ENCODE measurements around the gene CLIC6.
"Not testable (repeated sequence)": the region's sequence is repeated elsewhere in the genome, so short reads cannot be mapped to it uniquely, and the experiment has no call there.

Gene CLIC6

GRCh38 chr21:34715518-34715917 lies 46.7 kb downstream of the CLIC6 start:
- Histone ChIP-seq H3K9me2 (replicated peaks; ENCODE audit: insufficient read depth, low read length) (no peaks in the 10 kb centered on the region), H3K27ac (ENCODE audit: low read length) (no peak overlapping the region), H3K4me2 (ENCODE audit: low read depth, low read length) (no peak overlapping the region), H3K36me3 (replicated peaks; ENCODE audit: insufficient read depth, low read length) (no peaks in the 10 kb centered on the region), H2AFZ (ENCODE audit: low read length) (no peak overlapping the region), H3K9ac (ENCODE audit: low read length) (no peak overlapping the region), H4K20me1 (ENCODE audit: insufficient read depth, low read length) (no peaks in the 10 kb centered on the region), H3K9me3 (replicated peaks; ENCODE audit: insufficient read depth, low read length) (no peaks in the 10 kb centered on the region), H3K79me2 (ENCODE audit: low read length) (no peaks in the 10 kb centered on the region), H3K4me1 (ENCODE audit: low read length) (no peaks in the 10 kb centered on the region), H3K4me3 (ENCODE audit: low read length) (no peak overlapping the region), H3F3A (ENCODE audit: insufficient read depth, low read length) (no peaks in the 10 kb centered on the region), H3K27me3 (replicated peaks; ENCODE audit: insufficient read depth, low read length) (no peaks in the 10 kb centered on the region)
- no peak for TF ChIP-seq EZH2phosphoT487 (IDR thresholded peaks at IDR 0.05; ENCODE audit: low read length)
- no peak for TF ChIP-seq EZH2 (optimal IDR thresholded peaks at IDR 0.05; ENCODE audit: low read depth, low read length)
- TF ChIP-seq, protein P1, sequence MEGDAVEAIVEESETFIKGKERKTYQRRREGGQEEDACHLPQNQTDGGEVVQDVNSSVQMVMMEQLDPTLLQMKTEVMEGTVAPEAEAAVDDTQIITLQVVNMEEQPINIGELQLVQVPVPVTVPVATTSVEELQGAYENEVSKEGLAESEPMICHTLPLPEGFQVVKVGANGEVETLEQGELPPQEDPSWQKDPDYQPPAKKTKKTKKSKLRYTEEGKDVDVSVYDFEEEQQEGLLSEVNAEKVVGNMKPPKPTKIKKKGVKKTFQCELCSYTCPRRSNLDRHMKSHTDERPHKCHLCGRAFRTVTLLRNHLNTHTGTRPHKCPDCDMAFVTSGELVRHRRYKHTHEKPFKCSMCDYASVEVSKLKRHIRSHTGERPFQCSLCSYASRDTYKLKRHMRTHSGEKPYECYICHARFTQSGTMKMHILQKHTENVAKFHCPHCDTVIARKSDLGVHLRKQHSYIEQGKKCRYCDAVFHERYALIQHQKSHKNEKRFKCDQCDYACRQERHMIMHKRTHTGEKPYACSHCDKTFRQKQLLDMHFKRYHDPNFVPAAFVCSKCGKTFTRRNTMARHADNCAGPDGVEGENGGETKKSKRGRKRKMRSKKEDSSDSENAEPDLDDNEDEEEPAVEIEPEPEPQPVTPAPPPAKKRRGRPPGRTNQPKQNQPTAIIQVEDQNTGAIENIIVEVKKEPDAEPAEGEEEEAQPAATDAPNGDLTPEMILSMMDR (IDR thresholded peaks at IDR 0.05; ENCODE audit: low read length) = no peak
- no peak for DNase-seq

DNA sequence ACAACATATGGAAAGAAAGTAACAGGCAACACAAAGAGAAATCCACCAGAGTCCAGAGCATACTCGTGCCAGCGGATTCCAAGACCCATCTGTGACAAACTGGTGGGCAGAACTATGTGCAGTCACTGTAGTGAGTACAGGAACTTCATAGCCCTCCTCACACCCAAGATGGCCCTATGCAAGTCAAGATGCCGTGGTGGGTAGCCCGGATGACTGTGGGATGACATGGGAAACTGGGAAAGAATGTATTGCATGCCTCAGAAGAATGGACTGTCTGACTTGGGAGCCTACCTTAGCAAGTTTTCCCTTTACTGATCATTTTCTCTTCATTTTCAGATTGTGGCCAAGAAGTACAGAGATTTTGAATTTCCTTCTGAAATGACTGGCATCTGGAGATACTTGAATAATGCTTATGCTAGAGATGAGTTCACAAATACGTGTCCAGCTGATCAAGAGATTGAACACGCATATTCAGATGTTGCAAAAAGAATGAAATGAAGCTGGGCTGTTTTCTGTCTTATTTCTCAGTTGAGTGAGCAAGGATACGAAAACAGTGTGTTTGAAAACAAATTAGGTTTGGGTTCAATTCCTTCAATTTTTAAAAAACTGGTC lies 47.3 kb downstream of the CLIC6 start:
- no peaks in the 10 kb centered on the region for H3K79me2 ChIP-seq (ENCODE audit: low read length)
- H3K4me1 ChIP-seq (ENCODE audit: low read length) = no peaks in the 10 kb centered on the region
- no peak overlapping the region for H3K4me3 ChIP-seq (ENCODE audit: low read length)
- DNase-seq = no peak
- TF ChIP-seq, protein P1 (IDR thresholded peaks at IDR 0.05; ENCODE audit: low read length) = no peak
- no peak for TF ChIP-seq EZH2phosphoT487 (IDR thresholded peaks at IDR 0.05; ENCODE audit: low read length)
- no peak for TF ChIP-seq EZH2 (optimal IDR thresholded peaks at IDR 0.05; ENCODE audit: low read depth, low read length)
- no peak overlapping the region for H3K27ac ChIP-seq (ENCODE audit: low read length)
- no peaks in the 10 kb centered on the region for H3K36me3 ChIP-seq (replicated peaks; ENCODE audit: insufficient read depth, low read length)
- H2AFZ ChIP-seq (ENCODE audit: low read length) = no peak overlapping the region
- H3K9me3 ChIP-seq (replicated peaks; ENCODE audit: insufficient read depth, low read length) = no peaks in the 10 kb centered on the region
- H4K20me1 ChIP-seq (ENCODE audit: insufficient read depth, low read length) = no peaks in the 10 kb centered on the region
- no peak overlapping the region for H3K4me2 ChIP-seq (ENCODE audit: low read depth, low read length)
- H3F3A ChIP-seq (ENCODE audit: insufficient read depth, low read length) = no peaks in the 10 kb centered on the region
- H3K9me2 ChIP-seq (replicated peaks; ENCODE audit: insufficient read depth, low read length) = no peaks in the 10 kb centered on the region
- no peak overlapping the region for H3K9ac ChIP-seq (ENCODE audit: low read length)
- H3K27me3 ChIP-seq (replicated peaks; ENCODE audit: insufficient read depth, low read length) = no peaks in the 10 kb centered on the region

- not testable (repeated sequence) for H3K9ac ChIP-seq (ENCODE audit: low read length); H3F3A ChIP-seq (ENCODE audit: insufficient read depth, low read length); H3K27me3 ChIP-seq (replicated peaks; ENCODE audit: insufficient read depth, low read length); H3K27ac ChIP-seq (ENCODE audit: low read length); H3K4me2 ChIP-seq (ENCODE audit: low read depth, low read length); H3K4me3 ChIP-seq (ENCODE audit: low read length); H3K36me3 ChIP-seq (replicated peaks; ENCODE audit: insufficient read depth, low read length); H3K79me2 ChIP-seq (ENCODE audit: low read length); H3K9me3 ChIP-seq (replicated peaks; ENCODE audit: insufficient read depth, low read length); H2AFZ ChIP-seq (ENCODE audit: low read length); H4K20me1 ChIP-seq (ENCODE audit: insufficient read depth, low read length); H3K9me2 ChIP-seq (replicated peaks; ENCODE audit: insufficient read depth, low read length); DNase-seq; H3K4me1 ChIP-seq (ENCODE audit: low read length)
Observed at GRCh38 chr21:34718529-34718928, 49.7 kb downstream of the CLIC6 start.

GRCh38 chr21:34722684-34723300 lies 54.0 kb downstream of the CLIC6 start:
- Histone ChIP-seq H3K27ac (ENCODE audit: low read length) (no peak overlapping the region), H2AFZ (ENCODE audit: low read length) (no peak overlapping the region), H3K4me1 (ENCODE audit: low read length) (no peaks in the 10 kb centered on the region), H3K27me3 (replicated peaks; ENCODE audit: insufficient read depth, low read length) (no peaks in the 10 kb centered on the region), H3F3A (ENCODE audit: insufficient read depth, low read length) (no peaks in the 10 kb centered on the region), H3K9me2 (replicated peaks; ENCODE audit: insufficient read depth, low read length) (no peaks in the 10 kb centered on the region), H3K36me3 (replicated peaks; ENCODE audit: insufficient read depth, low read length) (no peaks in the 10 kb centered on the region), H3K9ac (ENCODE audit: low read length) (no peak overlapping the region), H4K20me1 (ENCODE audit: insufficient read depth, low read length) (no peaks in the 10 kb centered on the region), H3K79me2 (ENCODE audit: low read length) (no peaks in the 10 kb centered on the region), H3K9me3 (replicated peaks; ENCODE audit: insufficient read depth, low read length) (no peaks in the 10 kb centered on the region), H3K4me3 (ENCODE audit: low read length) (no peak overlapping the region), H3K4me2 (ENCODE audit: low read depth, low read length) (no peak overlapping the region)
- TF ChIP-seq EZH2 (optimal IDR thresholded peaks at IDR 0.05; ENCODE audit: low read depth, low read length) (no peak), EZH2phosphoT487 (IDR thresholded peaks at IDR 0.05; ENCODE audit: low read length) (no peak)
- TF ChIP-seq, protein P1 (IDR thresholded peaks at IDR 0.05; ENCODE audit: low read length) = peak; percentile 79
- DNase-seq = no peak
